ENCODE results near the gene CHAT. TPM values are rescaled to one million over a fixed set of nuclear protein-coding genes. Genes with fewer than 3 reads are reported as not detected.

The CHAT gene
- total RNA-seq, 2 donors from 2014 or later = not detected

GRCh38 chr10:49651039-49651835 is 37.4 kb downstream of the CHAT start:
- H3K27ac Mint-ChIP-seq = no peak overlapping the region
- H3K36me3 Mint-ChIP-seq = no peaks in the 10 kb centered on the region
- ATAC-seq (no peak), DNase-seq (ENCODE audit: low spot score in 2 of 2) (peak in 1 of 2 donors; percentile 38)
- H3K9me3 Mint-ChIP-seq = peaks cover 0 to under 1% of the 10 kb centered on the region in 2 donors

- H3K36me3 Mint-ChIP-seq = no peaks in the 10 kb centered on the region
- ATAC-seq (no peak), DNase-seq (ENCODE audit: low spot score in 2 of 2) (peak in 1 of 2 donors; percentile 21)
- peaks cover 0 to 7% of the 10 kb centered on the region in 2 donors for H3K9me3 Mint-ChIP-seq
- H3K27ac Mint-ChIP-seq = no peak overlapping the region
Measured at GRCh38 chr10:49651917-49652316, 38.1 kb downstream of the CHAT start.

- no peak overlapping the region for H3K27ac Mint-ChIP-seq
- no peaks in the 10 kb centered on the region for H3K36me3 Mint-ChIP-seq
- ATAC-seq (no peak), DNase-seq (ENCODE audit: low spot score in 2 of 2) (peak in 1 of 2 donors; percentile 18)
- H3K9me3 Mint-ChIP-seq = peaks cover 0 to 7% of the 10 kb centered on the region in 2 donors
Measured at GRCh38 chr10:49652421-49653272, 38.8 kb downstream of the CHAT start.

GRCh38 chr10:49653273-49653929 is 39.6 kb downstream of the CHAT start:
- no peak for ATAC-seq

GRCh38 chr10:49654036-49654693 is 40.3 kb downstream of the CHAT start:
- peaks cover 6% of the 10 kb centered on the region in 2 donors for H3K36me3 Mint-ChIP-seq
- no peak for ATAC-seq
- H3K27ac Mint-ChIP-seq = no peak overlapping the region
- peaks cover 5 to 14% of the 10 kb centered on the region in 2 donors for H3K9me3 Mint-ChIP-seq
- DNase-seq (ENCODE audit: low spot score in 2 of 2) = peak in 1 of 2 donors; percentile 44

More at GRCh38 chr10:49653273-49653929, 39.6 kb downstream of the CHAT start:
- DNase-seq (ENCODE audit: low spot score in 2 of 2) = peak in 1 of 2 donors; percentile 48
- Mint-ChIP-seq H3K27ac (no peak overlapping the region), H3K36me3 (no peaks in the 10 kb centered on the region), H3K9me3 (peaks cover 0 to 7% of the 10 kb centered on the region in 2 donors)

GRCh38 chr10:49655099-49655498 is 41.3 kb downstream of the CHAT start:
- peaks cover 7 to 9% of the 10 kb centered on the region in 2 donors for H3K36me3 Mint-ChIP-seq
- ATAC-seq (no peak), DNase-seq (ENCODE audit: low spot score in 2 of 2) (peak in 1 of 2 donors; percentile 20)
- peaks cover 11 to 21% of the 10 kb centered on the region in 2 donors for H3K9me3 Mint-ChIP-seq
- no peak overlapping the region for H3K27ac Mint-ChIP-seq

GRCh38 chr10:49656845-49657493 is 43.1 kb downstream of the CHAT start:
- Mint-ChIP-seq H3K36me3 (peaks cover 7 to 9% of the 10 kb centered on the region in 2 donors), H3K27ac (no peak overlapping the region), H3K9me3 (peaks cover 11 to 21% of the 10 kb centered on the region in 2 donors)
- ATAC-seq (no peak), DNase-seq (ENCODE audit: low spot score in 2 of 2) (no peak)

- Mint-ChIP-seq H3K36me3 (peaks cover 7 to 9% of the 10 kb centered on the region in 2 donors), H3K9me3 (peaks cover 11 to 21% of the 10 kb centered on the region in 2 donors), H3K27ac (no peak overlapping the region)
- no peak for DNase-seq (ENCODE audit: low spot score in 2 of 2)
- no peak for ATAC-seq
Measured at GRCh38 chr10:49657606-49658005, 43.8 kb downstream of the CHAT start.

- DNase-seq (ENCODE audit: low spot score in 2 of 2) = no peak
- H3K36me3 Mint-ChIP-seq = peaks cover 7 to 9% of the 10 kb centered on the region in 2 donors
- no peak overlapping the region for H3K27ac Mint-ChIP-seq
- ATAC-seq = no peak
- H3K9me3 Mint-ChIP-seq = peaks cover 11 to 20% of the 10 kb centered on the region in 2 donors
Measured at GRCh38 chr10:49661140-49661856, 47.5 kb downstream of the CHAT start.

- no peak overlapping the region for H3K27ac Mint-ChIP-seq
- peaks cover 7 to 9% of the 10 kb centered on the region in 2 donors for H3K36me3 Mint-ChIP-seq
- ATAC-seq = no peak
- no peak for DNase-seq (ENCODE audit: low spot score in 2 of 2)
- peaks cover 11 to 14% of the 10 kb centered on the region in 2 donors for H3K9me3 Mint-ChIP-seq
Measured at GRCh38 chr10:49662169-49662830, 48.5 kb downstream of the CHAT start.

GRCh38 chr10:49663596-49663995 is 49.8 kb downstream of the CHAT start:
- DNase-seq (ENCODE audit: low spot score in 2 of 2) = no peak
- Mint-ChIP-seq H3K9me3 (peaks cover 11 to 13% of the 10 kb centered on the region in 2 donors), H3K36me3 (peaks cover 7 to 9% of the 10 kb centered on the region in 2 donors), H3K27ac (no peak overlapping the region)
- ATAC-seq = no peak

- H3K9me3 Mint-ChIP-seq = peaks cover 6 to 7% of the 10 kb centered on the region in 2 donors
- H3K27ac Mint-ChIP-seq = no peak overlapping the region
- no peak for DNase-seq (ENCODE audit: low spot score in 2 of 2)
- H3K36me3 Mint-ChIP-seq = peaks cover under 1 to 3% of the 10 kb centered on the region in 2 donors
- ATAC-seq = no peak
Measured at GRCh38 chr10:49664006-49664841, 50.4 kb downstream of the CHAT start.

- no peak for ATAC-seq
- no peak overlapping the region for H3K27ac Mint-ChIP-seq
- DNase-seq (ENCODE audit: low spot score in 2 of 2) = no peak
- H3K9me3 Mint-ChIP-seq = peaks cover 2% of the 10 kb centered on the region in 2 donors
- H3K36me3 Mint-ChIP-seq = no peaks in the 10 kb centered on the region
Measured at GRCh38 chr10:49664842-49665355, 51.1 kb downstream of the CHAT start.
